HG03095 (cell line): ENCODE measurements around the gene SLC6A12.
"Not testable (repeated sequence)": the region's sequence is repeated elsewhere in the genome, so short reads cannot be mapped to it uniquely, and the experiment has no call there.

Experiments
- ATAC-seq: cut with Tn5 transposase; IDR thresholded peaks from one replicate; pipeline ENCODE4 v1.9.1; 2021; ENCODE audit warnings: moderate library complexity; ENCODE audit not compliant: unreplicated experiment

SLC6A12 gene

GRCh38 chr12:202081-202731 is 11.8 kb downstream of the SLC6A12 start:
- no peak for ATAC-seq

- ATAC-seq, result no peak
Observed at GRCh38 chr12:201361-201760, 12.6 kb downstream of the SLC6A12 start.

GRCh38 chr12:198705-199104 is 15.3 kb downstream of the SLC6A12 start:
- no peak for ATAC-seq

- ATAC-seq, result no peak
Observed at GRCh38 chr12:197911-198695, 15.9 kb downstream of the SLC6A12 start.

- ATAC-seq, result no peak
Observed at GRCh38 chr12:197347-197746, 16.6 kb downstream of the SLC6A12 start.

GRCh38 chr12:196436-196835 is 17.5 kb downstream of the SLC6A12 start:
- ATAC-seq, result no peak

GRCh38 chr12:195951-196350 is 18.0 kb downstream of the SLC6A12 start:
- ATAC-seq, result no peak

- ATAC-seq, result no peak
Observed at GRCh38 chr12:195156-195555, 18.8 kb downstream of the SLC6A12 start.

GRCh38 chr12:194276-194675 is 19.7 kb downstream of the SLC6A12 start:
- no peak for ATAC-seq

GRCh38 chr12:193261-193660 is 20.7 kb downstream of the SLC6A12 start:
- ATAC-seq, result no peak

- no peak for ATAC-seq
Observed at GRCh38 chr12:191541-191940, 22.4 kb downstream of the SLC6A12 start.

- no peak for ATAC-seq
Observed at GRCh38 chr12:190881-191280, 23.1 kb downstream of the SLC6A12 start.

GRCh38 chr12:189622-189962 is 24.4 kb downstream of the SLC6A12 start:
- ATAC-seq, result no peak

- ATAC-seq, result no peak
Observed at GRCh38 chr12:188910-189621, 24.9 kb downstream of the SLC6A12 start.

- ATAC-seq, result not testable (repeated sequence)
Observed at GRCh38 chr12:187986-188909, 25.7 kb downstream of the SLC6A12 start.

- ATAC-seq, result no peak
Observed at GRCh38 chr12:186006-186625, 27.8 kb downstream of the SLC6A12 start.

- ATAC-seq, result no peak
Observed at GRCh38 chr12:185576-185955, 28.4 kb downstream of the SLC6A12 start.

- no peak for ATAC-seq
Observed at GRCh38 chr12:184811-185575, 29.0 kb downstream of the SLC6A12 start.

GRCh38 chr12:182381-182892 is 31.5 kb downstream of the SLC6A12 start:
- no peak for ATAC-seq

GRCh38 chr12:181921-182320 is 32.0 kb downstream of the SLC6A12 start:
- no peak for ATAC-seq
